ENCODE data around the gene ITPR3. TPM values are rescaled to one million over a fixed set of nuclear protein-coding genes. Genes with fewer than 3 reads are reported as not detected.

The ITPR3 gene
- total and polyA plus RNA-seq, 3 donors from 2014 or later: 58.2 to 146 (median 80.3) TPM

GRCh38 chr6:33606642-33607041 is 14.5 kb upstream of the ITPR3 start:
- H3K9me3 ChIP-seq: no peaks in the 10 kb centered on the region
- peaks cover 50% of the 10 kb centered on the region for H3K4me1 ChIP-seq
- H3K27ac ChIP-seq: no peak overlapping the region
- no peak for DNase-seq
- no peak overlapping the region for H3K4me3 ChIP-seq
- H3K27me3 ChIP-seq: no peaks in the 10 kb centered on the region
- intact Hi-C loops (cut with DNase I; ENCODE audit: low total_unique reads): no loop called here
- no peaks in the 10 kb centered on the region for H3K36me3 ChIP-seq (ENCODE audit: low read depth, missing control alignments)
- no peak for TF ChIP-seq CTCF (IDR thresholded peaks at IDR 0.05)
- no peak for TF ChIP-seq POLR2A (IDR thresholded peaks at IDR 0.05)
- 78% methylated on average over 2 of the region's 2 CpGs for WGBS, 2 donors

GRCh38 chr6:33607126-33607783 is 13.9 kb upstream of the ITPR3 start:
- Histone ChIP-seq H3K36me3 (ENCODE audit: low read depth, missing control alignments) (no peaks in the 10 kb centered on the region), H3K4me1 (peaks cover 54% of the 10 kb centered on the region), H3K9me3 (no peaks in the 10 kb centered on the region), H3K27me3 (no peaks in the 10 kb centered on the region), H3K4me3 (no peak overlapping the region), H3K27ac (peak overlapping the region in 1 of 2 donors; percentile 31)
- TF ChIP-seq CTCF (IDR thresholded peaks at IDR 0.05) (no peak), POLR2A (IDR thresholded peaks at IDR 0.05) (no peak)
- no peak for DNase-seq
- intact Hi-C loops (cut with DNase I; ENCODE audit: low total_unique reads): no loop called here
- WGBS, 2 donors: 71 to 72% methylated on average over 5 to 8 of the region's 8 CpGs

GRCh38 chr6:33607784-33608161 is 13.3 kb upstream of the ITPR3 start:
- TF ChIP-seq POLR2A (IDR thresholded peaks at IDR 0.05) (no peak), CTCF (IDR thresholded peaks at IDR 0.05) (peak in 1 of 3 experiments; percentile 17)
- no peaks in the 10 kb centered on the region for H3K36me3 ChIP-seq (ENCODE audit: low read depth, missing control alignments)
- no peak overlapping the region for H3K4me3 ChIP-seq
- H3K27ac ChIP-seq: peak overlapping the region in 1 of 2 donors; percentile 31
- WGBS, 2 donors: 68 to 72% methylated on average over 5 of the region's 5 CpGs
- DNase-seq: peak; percentile 48
- intact Hi-C loops (cut with DNase I; ENCODE audit: low total_unique reads): no loop called here
- peaks cover 54% of the 10 kb centered on the region for H3K4me1 ChIP-seq
- H3K27me3 ChIP-seq: no peaks in the 10 kb centered on the region
- H3K9me3 ChIP-seq: no peaks in the 10 kb centered on the region

- Histone ChIP-seq H3K4me3 (no peak overlapping the region), H3K9me3 (no peaks in the 10 kb centered on the region), H3K27me3 (no peaks in the 10 kb centered on the region), H3K4me1 (peaks cover 56% of the 10 kb centered on the region), H3K36me3 (ENCODE audit: low read depth, missing control alignments) (no peaks in the 10 kb centered on the region), H3K27ac (peak overlapping the region in 1 of 2 donors; percentile 63)
- intact Hi-C loops (cut with DNase I; ENCODE audit: low total_unique reads): no loop called here
- no peak for DNase-seq
- 53 to 57% methylated on average over 3 of the region's 3 CpGs for WGBS, 2 donors
- no peak for TF ChIP-seq POLR2A (IDR thresholded peaks at IDR 0.05)
- TF ChIP-seq CTCF (IDR thresholded peaks at IDR 0.05): no peak
These were observed 12.1 kb upstream of the ITPR3 start for GRCh38 chr6:33609019-33609418.

GRCh38 chr6:33609528-33609927 is 11.6 kb upstream of the ITPR3 start:
- Histone ChIP-seq H3K27ac (peak overlapping the region in 1 of 2 donors; percentile 63), H3K36me3 (ENCODE audit: low read depth, missing control alignments) (no peaks in the 10 kb centered on the region), H3K4me3 (no peak overlapping the region), H3K4me1 (peaks cover 61% of the 10 kb centered on the region), H3K27me3 (no peaks in the 10 kb centered on the region), H3K9me3 (no peaks in the 10 kb centered on the region)
- intact Hi-C loops (cut with DNase I; ENCODE audit: low total_unique reads): no loop called here
- WGBS, 2 donors: 30 to 36% methylated on average over 6 of the region's 6 CpGs
- DNase-seq: peak; percentile 72
- TF ChIP-seq CTCF (IDR thresholded peaks at IDR 0.05) (no peak), POLR2A (IDR thresholded peaks at IDR 0.05) (no peak)
